IMR-90 (cell line): ENCODE results near the gene TBC1D22B. TPM values are rescaled to one million over a fixed set of nuclear protein-coding genes. Genes with fewer than 3 reads are reported as not detected.

Experiments used
- ATAC-seq: fragments of 200-7000 bp; cut with Tn5 transposase; 2 replicates; pipeline ENCODE4 v1.9.1; 2020; ENCODE audit warnings: low read depth, mild to moderate bottlenecking, moderate library complexity
- BruUV-seq: library from RNA; stranded (reverse); fragments of 400-500 nt; replicated peaks from 2 replicates; lab custom pipeline; 2021; lab: Mats Ljungman, UMichigan
- CTCF ChIA-PET: fragments of 300-600 bp; formaldehyde crosslinking; extraction: SDS; loops from one replicate; lab custom pipeline; 2021; ENCODE audit warnings: antibody characterized with exemption; lab: Yijun Ruan, JAX
- POLR2A ChIA-PET: fragments of 300-600 bp; sonication (Branson Sonifier 250); formaldehyde crosslinking; loops from one replicate; lab custom pipeline; 2022; ENCODE audit warnings: antibody characterized with exemption; ENCODE audit not compliant: unreplicated experiment; lab: Charles Lee
- DNase-seq: peaks from one replicate; pipeline ENCODE4 v3.0.0; 2013
- H2AFZ ChIP-seq: replicated peaks from 2 replicates; pipeline ENCODE3; 2013; ENCODE audit warnings: low read length, mild to moderate bottlenecking; ENCODE audit not compliant: poor library complexity
- H2AK5ac ChIP-seq: 2 replicates; pipeline ENCODE4 v1.6.1; 2013; ENCODE audit warnings: low read depth, low read length, inconsistent platforms
- H2AK9ac ChIP-seq: replicated peaks from 2 replicates; pipeline ENCODE3; 2013; ENCODE audit warnings: mild to moderate bottlenecking, low read depth, low read length, moderate library complexity; ENCODE audit not compliant: poor library complexity
- H2BK120ac ChIP-seq: 2 replicates; pipeline ENCODE4 v1.6.1; 2013; ENCODE audit warnings: low read depth, low read length, inconsistent platforms
- H2BK15ac ChIP-seq: 3 replicates; pipeline ENCODE4 v1.6.1; 2013; ENCODE audit warnings: low read depth, low read length, inconsistent platforms
- H2BK20ac ChIP-seq: 2 replicates; pipeline ENCODE4 v1.6.1; 2013; ENCODE audit warnings: low read depth, mild to moderate bottlenecking, inconsistent platforms, low read length, moderate library complexity
- H2BK5ac ChIP-seq: 2 replicates; pipeline ENCODE4 v1.6.1; 2013; ENCODE audit warnings: mild to moderate bottlenecking, low read depth, low read length, inconsistent platforms; ENCODE audit not compliant: poor library complexity, severe bottlenecking
- H3K14ac ChIP-seq: replicated peaks from 2 replicates; pipeline ENCODE4 v1.6.1; 2013; ENCODE audit warnings: low read depth, low read length, inconsistent platforms
- H3K18ac ChIP-seq: 2 replicates; pipeline ENCODE4 v1.6.1; 2013; ENCODE audit warnings: low read depth, low read length, control low read depth
- H3K23ac ChIP-seq: 2 replicates; pipeline ENCODE4 v1.6.1; 2013; ENCODE audit warnings: low read depth, low read length, inconsistent platforms
- H3K27ac ChIP-seq: 2 replicates; pipeline ENCODE4 v1.5.1; 2013; ENCODE audit warnings: mild to moderate bottlenecking, control low read depth, low read length; ENCODE audit not compliant: insufficient read depth
- H3K27me3 ChIP-seq: 2 replicates; pipeline ENCODE4 v1.6.1; 2013; ENCODE audit warnings: low read length; ENCODE audit not compliant: control insufficient read depth, insufficient read depth
- H3K36me3 ChIP-seq: 2 replicates; pipeline ENCODE4 v1.6.1; 2013; ENCODE audit warnings: low read length, mixed read lengths; ENCODE audit not compliant: control insufficient read depth, insufficient read depth
- H3K4ac ChIP-seq: 2 replicates; pipeline ENCODE4 v1.6.1; 2013; ENCODE audit warnings: low read depth, low read length, inconsistent platforms
- H3K4me1 ChIP-seq: 2 replicates; pipeline ENCODE4 v1.6.1; 2013; ENCODE audit warnings: low read length, mixed read lengths; ENCODE audit not compliant: control insufficient read depth, insufficient read depth
- H3K4me2 ChIP-seq: 2 replicates; pipeline ENCODE4 v1.6.1; 2013; ENCODE audit warnings: low read depth, mild to moderate bottlenecking, control low read depth, low read length, moderate library complexity
- H3K4me3 ChIP-seq: 2 replicates; pipeline ENCODE4 v1.5.1; 2013; ENCODE audit warnings: low read depth, mild to moderate bottlenecking, control low read depth, low read length, moderate library complexity; ENCODE audit not compliant: insufficient read depth
- H3K56ac ChIP-seq: 2 replicates; pipeline ENCODE4 v1.6.1; 2013; ENCODE audit warnings: low read length, inconsistent platforms; ENCODE audit not compliant: insufficient read depth; ENCODE audit errors: extremely low read depth
- H3K79me1 ChIP-seq, 2 experiments: 2 replicates each; pipeline ENCODE4 v1.6.1; 2013; ENCODE audit warnings: low read length in 2 of 2, inconsistent platforms in 1 of 2, low read depth in 1 of 2
- H3K9ac ChIP-seq: 2 replicates; pipeline ENCODE4 v1.6.1; 2013; ENCODE audit warnings: low read depth, low read length, control low read depth
- H3K9me1 ChIP-seq: 2 replicates; pipeline ENCODE4 v1.6.1; 2013; ENCODE audit warnings: low read length, inconsistent platforms; ENCODE audit not compliant: insufficient read depth
- H3K9me3 ChIP-seq: 2 replicates; pipeline ENCODE4 v1.6.1; 2013; ENCODE audit warnings: low read length; ENCODE audit not compliant: control insufficient read depth, insufficient read depth
- H4K20me1 ChIP-seq: 2 replicates; pipeline ENCODE4 v1.6.1; 2013; ENCODE audit warnings: low read length, inconsistent platforms; ENCODE audit not compliant: insufficient read depth
- H4K5ac ChIP-seq: 2 replicates; pipeline ENCODE4 v1.6.1; 2013; ENCODE audit warnings: mild to moderate bottlenecking, low read depth, low read length, control low read depth
- H4K8ac ChIP-seq, 2 experiments: 2 replicates each; pipeline ENCODE4 v1.6.1; 2013; ENCODE audit warnings: low read depth in 2 of 2, low read length in 2 of 2, control low read depth in 1 of 2, inconsistent platforms in 1 of 2
- H4K91ac ChIP-seq: 2 replicates; pipeline ENCODE4 v1.6.1; 2013; ENCODE audit warnings: low read depth, low read length, inconsistent platforms; ENCODE audit not compliant: insufficient read depth
- BHLHE40 ChIP-seq: fragments of 150-350 bp; IDR thresholded peaks from 2 replicates; pipeline ENCODE4 v1.6.1; 2016; ENCODE audit warnings: mild to moderate bottlenecking, low read depth, low read length
- CEBPB ChIP-seq: IDR thresholded peaks from 2 replicates; pipeline ENCODE4 v1.6.1; 2012; ENCODE audit warnings: low read depth, low read length, improper control_type of control experiment
- CHD1 ChIP-seq: IDR thresholded peaks from 2 replicates; pipeline ENCODE4 v1.6.1; 2012; ENCODE audit warnings: low read depth, low read length, improper control_type of control experiment
- FOS ChIP-seq: fragments of 150-350 bp; IDR thresholded peaks from 2 replicates; pipeline ENCODE4 v1.6.1; 2016; ENCODE audit warnings: low read depth, low read length
- MAFK ChIP-seq: IDR thresholded peaks from 2 replicates; pipeline ENCODE4 v1.6.1; 2012; ENCODE audit warnings: low read depth, low read length, improper control_type of control experiment
- NFE2L2 ChIP-seq: fragments of 150-350 bp; IDR thresholded peaks from 2 replicates; pipeline ENCODE4 v1.6.1; 2016; ENCODE audit warnings: low read depth, mild to moderate bottlenecking, low read length
- POLR2A ChIP-seq: IDR thresholded peaks from 2 replicates; pipeline ENCODE4 v1.6.1; 2012; ENCODE audit warnings: mild to moderate bottlenecking, low read depth, low read length
- RAD21 ChIP-seq: IDR thresholded peaks from 2 replicates; pipeline ENCODE4 v1.6.1; 2012; ENCODE audit warnings: low read length, improper control_type of control experiment
- RCOR1 ChIP-seq: IDR thresholded peaks from 2 replicates; pipeline ENCODE4 v1.6.1; 2012; ENCODE audit warnings: mild to moderate bottlenecking, low read length, improper control_type of control experiment; ENCODE audit not compliant: insufficient replicate concordance
- RFX5 ChIP-seq: IDR thresholded peaks from 2 replicates; pipeline ENCODE4 v1.8.0; 2012; ENCODE audit warnings: low read depth, mild to moderate bottlenecking, low read length, moderate library complexity
- SMC3 ChIP-seq: fragments of 150-350 bp; IDR thresholded peaks from 2 replicates; pipeline ENCODE4 v1.6.1; 2016; ENCODE audit warnings: low read depth, mild to moderate bottlenecking, antibody characterized with exemption, low read length, moderate library complexity
- WGBS, 2 experiments: methylation state at CpG; one replicate each; pipeline versions ENCODE4 v1.1.5 to v1.1.7; 2013; ENCODE audit warnings: missing lambda C conversion rate in 2 of 2; ENCODE audit not compliant: insufficient read length in 1 of 2; ENCODE audit errors: extremely low coverage in 2 of 2; 5-methylcytosine and 5-hydroxymethylcytosine counted together
- dilution Hi-C: fragments of 300-500 bp; cut with HindIII; formaldehyde crosslinking; loops from one replicate; pipeline ENCODE4 v1.14.3; 2018; ENCODE audit warnings: low sequenced_read_pairs; ENCODE audit not compliant: unreplicated experiment
- in situ Hi-C: fragments of 300-500 bp; cut with MboI; formaldehyde crosslinking; loops from 3 replicates; pipeline ENCODE4 v1.14.3; 2019; ENCODE audit warnings: low sequenced_read_pairs, inconsistent platforms, mixed read lengths
- intact Hi-C: fragments of 100-400 bp; cut with micrococcal nuclease; formaldehyde crosslinking; loops from 2 replicates; pipeline ENCODE4 v1.10.0; 2022
- polyA plus RNA-seq, 3 experiments: library from polyadenylated mRNA; depleted of rRNA; stranded (reverse); fragments of >200 nt; gene quantifications; 2 replicates each; pipeline ENCODE4 v1.2.3, GENCODE V29; 2012; ENCODE audit warnings: low replicate concordance in 1 of 3
- total RNA-seq: library from RNA; depleted of rRNA; stranded (reverse); fragments of >200 nt; gene quantifications from 2 replicates; pipeline ENCODE4 v1.2.3, GENCODE V29; 2012
- TF ChIP-seq, protein P1 (sequence below): fragments of 150-350 bp; IDR thresholded peaks from 2 replicates; pipeline ENCODE4 v1.6.1; 2016; ENCODE audit warnings: low read depth, mild to moderate bottlenecking, low read length, moderate library complexity, borderline replicate concordance
- TF ChIP-seq, protein P2 (sequence below): fragments of 150-350 bp; IDR thresholded peaks from 2 replicates; pipeline ENCODE4 v1.6.1; 2017; ENCODE audit warnings: mild to moderate bottlenecking, antibody characterized with exemption, low read length, low read depth
- TF ChIP-seq, protein P3 (sequence below): conservative IDR thresholded peaks from 2 replicates; pipeline ENCODE4 v1.5.1; 2012; ENCODE audit warnings: mild to moderate bottlenecking, low read depth, low read length, improper control_type of control experiment

TBC1D22B gene
- total and polyA plus RNA-seq, 2 of the 4 experiments (the other 2 are of a cell fraction), result 6.6 to 7.5 TPM

DNA sequence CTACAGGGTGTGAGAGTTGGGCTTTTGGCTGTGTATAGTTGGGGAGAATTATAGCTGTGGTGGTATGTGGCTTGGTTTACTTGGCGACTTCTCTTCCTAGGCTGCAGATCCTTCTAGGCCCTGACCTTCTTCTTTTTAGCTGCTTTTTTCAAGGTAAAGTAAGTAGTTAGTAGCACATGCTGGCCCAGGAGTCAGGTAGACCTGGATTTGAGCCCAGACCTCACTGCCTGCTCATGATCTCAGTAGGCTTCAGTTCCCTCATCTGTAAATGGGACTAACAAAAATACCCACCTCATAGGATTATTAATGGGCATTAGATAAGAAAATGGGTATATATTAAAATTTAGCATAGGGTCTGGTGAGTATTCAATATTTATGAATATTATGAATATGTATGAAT lies 17.8 kb downstream of the TBC1D22B start:
- H3K18ac ChIP-seq, result no peak overlapping the region
- H2BK5ac ChIP-seq, result no peak overlapping the region
- DNase-seq (no peak), ATAC-seq (no peak)
- H3K4ac ChIP-seq, result no peak overlapping the region
- peaks cover 16% of the 10 kb centered on the region for H3K36me3 ChIP-seq
- H3K27me3 ChIP-seq, result no peaks in the 10 kb centered on the region
- H3K14ac ChIP-seq, result no peak overlapping the region
- H3K4me2 ChIP-seq, result no peak overlapping the region
- peaks cover 9% of the 10 kb centered on the region for H3K4me1 ChIP-seq
- TF ChIP-seq, protein P1, sequence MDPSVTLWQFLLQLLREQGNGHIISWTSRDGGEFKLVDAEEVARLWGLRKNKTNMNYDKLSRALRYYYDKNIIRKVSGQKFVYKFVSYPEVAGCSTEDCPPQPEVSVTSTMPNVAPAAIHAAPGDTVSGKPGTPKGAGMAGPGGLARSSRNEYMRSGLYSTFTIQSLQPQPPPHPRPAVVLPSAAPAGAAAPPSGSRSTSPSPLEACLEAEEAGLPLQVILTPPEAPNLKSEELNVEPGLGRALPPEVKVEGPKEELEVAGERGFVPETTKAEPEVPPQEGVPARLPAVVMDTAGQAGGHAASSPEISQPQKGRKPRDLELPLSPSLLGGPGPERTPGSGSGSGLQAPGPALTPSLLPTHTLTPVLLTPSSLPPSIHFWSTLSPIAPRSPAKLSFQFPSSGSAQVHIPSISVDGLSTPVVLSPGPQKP, result no peak
- TF ChIP-seq CHD1 (no peak), POLR2A (no peak), RCOR1 (no peak), CEBPB (no peak), FOS (no peak), RAD21 (no peak), SMC3 (no peak), BHLHE40 (no peak), MAFK (no peak), NFE2L2 (no peak), RFX5 (no peak)
- TF ChIP-seq, protein P2, sequence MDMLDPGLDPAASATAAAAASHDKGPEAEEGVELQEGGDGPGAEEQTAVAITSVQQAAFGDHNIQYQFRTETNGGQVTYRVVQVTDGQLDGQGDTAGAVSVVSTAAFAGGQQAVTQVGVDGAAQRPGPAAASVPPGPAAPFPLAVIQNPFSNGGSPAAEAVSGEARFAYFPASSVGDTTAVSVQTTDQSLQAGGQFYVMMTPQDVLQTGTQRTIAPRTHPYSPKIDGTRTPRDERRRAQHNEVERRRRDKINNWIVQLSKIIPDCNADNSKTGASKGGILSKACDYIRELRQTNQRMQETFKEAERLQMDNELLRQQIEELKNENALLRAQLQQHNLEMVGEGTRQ, result no peak
- TF ChIP-seq, protein P3, sequence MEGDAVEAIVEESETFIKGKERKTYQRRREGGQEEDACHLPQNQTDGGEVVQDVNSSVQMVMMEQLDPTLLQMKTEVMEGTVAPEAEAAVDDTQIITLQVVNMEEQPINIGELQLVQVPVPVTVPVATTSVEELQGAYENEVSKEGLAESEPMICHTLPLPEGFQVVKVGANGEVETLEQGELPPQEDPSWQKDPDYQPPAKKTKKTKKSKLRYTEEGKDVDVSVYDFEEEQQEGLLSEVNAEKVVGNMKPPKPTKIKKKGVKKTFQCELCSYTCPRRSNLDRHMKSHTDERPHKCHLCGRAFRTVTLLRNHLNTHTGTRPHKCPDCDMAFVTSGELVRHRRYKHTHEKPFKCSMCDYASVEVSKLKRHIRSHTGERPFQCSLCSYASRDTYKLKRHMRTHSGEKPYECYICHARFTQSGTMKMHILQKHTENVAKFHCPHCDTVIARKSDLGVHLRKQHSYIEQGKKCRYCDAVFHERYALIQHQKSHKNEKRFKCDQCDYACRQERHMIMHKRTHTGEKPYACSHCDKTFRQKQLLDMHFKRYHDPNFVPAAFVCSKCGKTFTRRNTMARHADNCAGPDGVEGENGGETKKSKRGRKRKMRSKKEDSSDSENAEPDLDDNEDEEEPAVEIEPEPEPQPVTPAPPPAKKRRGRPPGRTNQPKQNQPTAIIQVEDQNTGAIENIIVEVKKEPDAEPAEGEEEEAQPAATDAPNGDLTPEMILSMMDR, result no peak
- no peak overlapping the region for H4K5ac ChIP-seq
- H3K23ac ChIP-seq, result no peak overlapping the region
- peaks cover 10% of the 10 kb centered on the region for H3K9me1 ChIP-seq
- no peak overlapping the region for H2AK9ac ChIP-seq
- no CpG with 5 or more reads among the region's 1 CpG for WGBS, 2 experiments
- no peak overlapping the region for H4K91ac ChIP-seq
- H3K4me3 ChIP-seq, result no peak overlapping the region
- BruUV-seq, result no TSS peak
- no peak overlapping the region for H3K27ac ChIP-seq
- H2BK20ac ChIP-seq, result no peak overlapping the region
- ChIA-PET POLR2A (no interaction called here), CTCF (no interaction called here)
- H3K79me1 ChIP-seq, result peaks cover 44 to 90% of the 10 kb centered on the region in 2 experiments
- no peak overlapping the region for H2AK5ac ChIP-seq
- H4K8ac ChIP-seq, result no peak overlapping the region
- in situ Hi-C loops (no loop called here), intact Hi-C loops (no loop called here), dilution Hi-C loops (no loop called here)
- no peak overlapping the region for H2AFZ ChIP-seq
- H3K9ac ChIP-seq, result no peak overlapping the region
- H2BK120ac ChIP-seq, result no peak overlapping the region
- peaks cover 34% of the 10 kb centered on the region for H4K20me1 ChIP-seq
- no peaks in the 10 kb centered on the region for H3K9me3 ChIP-seq
- no peak overlapping the region for H3K56ac ChIP-seq
- no peak overlapping the region for H2BK15ac ChIP-seq
